ENCODE results near the gene FBXO21. TPM values are rescaled to one million over a fixed set of nuclear protein-coding genes. Genes with fewer than 3 reads are reported as not detected.
A peak's percentile ranks its signal among the peaks of the same experiment; 100 is the strongest.

FBXO21 gene
- total and polyA plus RNA-seq, 2 of the 13 experiments (the other 11 are each of a cell fraction or from before 2014, with no cell fraction given) = 15.6 to 32.5 TPM

DNA sequence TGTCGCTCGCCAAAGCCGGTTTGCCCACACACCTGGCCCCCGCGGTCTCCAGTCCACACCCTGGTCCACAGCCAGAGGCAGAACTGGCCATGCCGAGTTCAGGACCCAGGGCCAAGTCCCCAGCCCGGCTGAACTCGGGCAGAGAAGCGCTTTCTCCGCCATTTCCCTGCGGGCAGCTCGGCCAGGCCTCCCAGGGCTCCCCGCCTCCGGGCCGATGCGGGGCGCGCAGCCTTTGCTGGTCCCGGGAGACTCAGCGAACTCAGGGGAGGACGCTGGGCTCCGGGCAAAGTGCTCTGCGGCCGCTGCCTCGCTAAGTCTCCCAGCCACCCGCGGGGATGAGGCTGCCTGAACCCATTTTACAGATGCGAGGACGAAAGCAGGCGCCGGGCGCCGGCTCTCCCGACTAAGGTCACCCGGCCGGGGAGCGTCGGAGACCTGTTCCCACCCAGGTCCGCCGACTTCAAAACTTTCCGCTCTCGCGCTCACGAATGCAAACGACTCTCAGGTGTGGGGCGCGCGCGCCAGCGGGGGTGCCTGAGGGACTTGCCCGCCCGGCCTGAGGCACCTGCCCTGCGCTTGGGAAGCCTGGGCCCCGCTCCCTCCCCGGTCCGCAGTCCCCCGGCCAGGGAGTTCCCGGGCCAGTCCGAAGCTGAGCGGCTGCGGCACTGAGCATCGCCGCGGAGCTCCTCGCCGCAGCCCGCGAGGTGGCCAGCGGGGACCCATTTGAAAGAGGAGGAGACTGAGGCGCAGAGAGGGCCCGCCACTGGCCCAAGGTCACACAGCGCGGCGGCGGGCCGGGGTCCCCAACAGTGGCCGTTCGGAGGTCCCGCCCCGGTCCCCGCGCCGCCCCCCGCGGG is 91.7 kb downstream of the FBXO21 start (continued):
- TF ChIP-seq NFIB (CRISPR knock-in tag; IDR thresholded peaks at IDR 0.05; ENCODE audit: borderline replicate concordance) (no peak), ZNF883 (CRISPR knock-in tag; IDR thresholded peaks at IDR 0.05; ENCODE audit: not compliant biosample characterization) (peak; percentile 31), ZBTB25 (CRISPR knock-in tag; IDR thresholded peaks at IDR 0.05) (no peak), PCBP1 (IDR thresholded peaks at IDR 0.05; ENCODE audit: borderline replicate concordance, low read depth, low read length) (0 out of 2 replicates have a peak, but pooled peaks have one; percentile 18), PHF20 (CRISPR knock-in tag; IDR thresholded peaks at IDR 0.05) (0 out of 2 replicates have a peak, but pooled peaks have one; percentile 35), ZFP90 (CRISPR knock-in tag; IDR thresholded peaks at IDR 0.05; ENCODE audit: borderline replicate concordance) (0 out of 2 replicates have a peak, but pooled peaks have one; percentile 46), ZNF431 (CRISPR knock-in tag; IDR thresholded peaks at IDR 0.05; ENCODE audit: borderline replicate concordance, low read depth) (0 out of 2 replicates have a peak, but pooled peaks have one; percentile 25), ZGPAT (CRISPR knock-in tag; IDR thresholded peaks at IDR 0.05) (peak; percentile 15; the same call in 1 of the 2 replicates), HNRNPL (IDR thresholded peaks at IDR 0.05; ENCODE audit: low read depth, low read length) (0 out of 2 replicates have a peak, but pooled peaks have one; percentile 20), RBFOX2 (IDR thresholded peaks at IDR 0.05; ENCODE audit: low read depth, low read length) (peak; percentile 83), FLYWCH1 (CRISPR knock-in tag; IDR thresholded peaks at IDR 0.05) (no peak), AGO1 (IDR thresholded peaks at IDR 0.05; ENCODE audit: low read depth, low read length, poor library complexity, severe bottlenecking) (peak; percentile 48), MTERF4 (CRISPR knock-in tag; IDR thresholded peaks at IDR 0.05) (0 out of 2 replicates have a peak, but pooled peaks have one; percentile 17), KDM1A (CRISPR knock-in tag; IDR thresholded peaks at IDR 0.05) (peak; percentile 12; the same call in 1 of the 2 replicates), PRMT3 (CRISPR knock-in tag; IDR thresholded peaks at IDR 0.05; ENCODE audit: borderline replicate concordance, low read depth) (no peak), KDM2A (CRISPR knock-in tag; IDR thresholded peaks at IDR 0.05; ENCODE audit: borderline replicate concordance, low read depth) (peak; percentile 21; the same call in 1 of the 2 replicates), FOXK1 (CRISPR knock-in tag; IDR thresholded peaks at IDR 0.05; ENCODE audit: borderline replicate concordance, low read depth) (0 out of 2 replicates have a peak, but pooled peaks have one; percentile 24), NRL (CRISPR knock-in tag; IDR thresholded peaks at IDR 0.05; ENCODE audit: borderline replicate concordance) (peak; percentile 23; the same call in 1 of the 2 replicates), ZSCAN25 (CRISPR knock-in tag; IDR thresholded peaks at IDR 0.05) (peak; percentile 31; the same call in 1 of the 2 replicates), ISX (CRISPR knock-in tag; conservative IDR thresholded peaks at IDR 0.05) (no peak), TAF15 (IDR thresholded peaks at IDR 0.05; ENCODE audit: low read depth, low read length, poor library complexity, severe bottlenecking) (no peak), ZNF788 (CRISPR knock-in tag; IDR thresholded peaks at IDR 0.05; ENCODE audit: borderline replicate concordance) (peak; percentile 22; the same call in 1 of the 2 replicates)
- TF ChIP-seq, protein P1, sequence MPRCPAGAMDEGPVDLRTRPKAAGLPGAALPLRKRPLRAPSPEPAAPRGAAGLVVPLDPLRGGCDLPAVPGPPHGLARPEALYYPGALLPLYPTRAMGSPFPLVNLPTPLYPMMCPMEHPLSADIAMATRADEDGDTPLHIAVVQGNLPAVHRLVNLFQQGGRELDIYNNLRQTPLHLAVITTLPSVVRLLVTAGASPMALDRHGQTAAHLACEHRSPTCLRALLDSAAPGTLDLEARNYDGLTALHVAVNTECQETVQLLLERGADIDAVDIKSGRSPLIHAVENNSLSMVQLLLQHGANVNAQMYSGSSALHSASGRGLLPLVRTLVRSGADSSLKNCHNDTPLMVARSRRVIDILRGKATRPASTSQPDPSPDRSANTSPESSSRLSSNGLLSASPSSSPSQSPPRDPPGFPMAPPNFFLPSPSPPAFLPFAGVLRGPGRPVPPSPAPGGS (CRISPR knock-in tag; IDR thresholded peaks at IDR 0.05) = 0 out of 2 replicates have a peak, but pooled peaks have one; percentile 45

Measured in HepG2 (cell line).